GM18499 (cell line): ENCODE results near the gene VSTM2B.
"Not testable (repeated sequence)": the region's sequence is repeated elsewhere in the genome, so short reads cannot be mapped to it uniquely, and the experiment has no call there.

Experiments used
- ATAC-seq: cut with Tn5 transposase; IDR thresholded peaks from one replicate; pipeline ENCODE4 v1.9.1; 2021; ENCODE audit warnings: moderate number of reproducible peaks; ENCODE audit not compliant: insufficient read depth, unreplicated experiment

VSTM2B gene

GRCh38 chr19:29542776-29543175 lies 17.0 kb downstream of the VSTM2B start:
- no peak for ATAC-seq

GRCh38 chr19:29543381-29543780 lies 17.6 kb downstream of the VSTM2B start:
- ATAC-seq = no peak

GRCh38 chr19:29544656-29545360 lies 19.0 kb downstream of the VSTM2B start:
- ATAC-seq = no peak

GRCh38 chr19:29545447-29545846 lies 19.7 kb downstream of the VSTM2B start:
- not testable (repeated sequence) for ATAC-seq

GRCh38 chr19:29545866-29546582 lies 20.2 kb downstream of the VSTM2B start:
- ATAC-seq = no peak

- no peak for ATAC-seq
These were observed 20.9 kb downstream of the VSTM2B start for GRCh38 chr19:29546583-29547190.

GRCh38 chr19:29547361-29547960 lies 21.7 kb downstream of the VSTM2B start:
- ATAC-seq = no peak

- no peak for ATAC-seq
These were observed 22.2 kb downstream of the VSTM2B start for GRCh38 chr19:29547981-29548380.

- no peak for ATAC-seq
These were observed 22.8 kb downstream of the VSTM2B start for GRCh38 chr19:29548483-29549085.

- no peak for ATAC-seq
These were observed 23.6 kb downstream of the VSTM2B start for GRCh38 chr19:29549105-29550070.

- ATAC-seq = no peak
These were observed 25.1 kb downstream of the VSTM2B start for GRCh38 chr19:29550896-29551295.

- ATAC-seq = no peak
These were observed 26.0 kb downstream of the VSTM2B start for GRCh38 chr19:29551774-29552173.

- ATAC-seq = no peak
These were observed 26.9 kb downstream of the VSTM2B start for GRCh38 chr19:29552454-29553280.

- no peak for ATAC-seq
These were observed 28.4 kb downstream of the VSTM2B start for GRCh38 chr19:29554149-29554548.

- not testable (repeated sequence) for ATAC-seq
These were observed 33.3 kb downstream of the VSTM2B start for GRCh38 chr19:29559110-29559509.

- no peak for ATAC-seq
These were observed 33.9 kb downstream of the VSTM2B start for GRCh38 chr19:29559743-29560142.

- no peak for ATAC-seq
These were observed 34.7 kb downstream of the VSTM2B start for GRCh38 chr19:29560313-29561075.

GRCh38 chr19:29561601-29562000 lies 35.8 kb downstream of the VSTM2B start:
- no peak for ATAC-seq
